CD4-positive, alpha-beta T cell (primary cell): ENCODE results near the gene NOC3L. TPM values are rescaled to one million over a fixed set of nuclear protein-coding genes. Genes with fewer than 3 reads are reported as not detected.

Experiments
- ATAC-seq: fragments of 200-7000 bp; cut with Tn5 transposase; one replicate; pipeline ENCODE4 v1.10.0; 2022; ENCODE audit warnings: mild to moderate bottlenecking; ENCODE audit not compliant: poor library complexity
- CTCF ChIA-PET: fragments of 350-600 bp; sonication (Branson Sonifier 250); formaldehyde crosslinking; loops from one replicate; lab custom pipeline; 2021; ENCODE audit warnings: antibody characterized with exemption, inconsistent platforms; lab: Charles Lee
- POLR2A ChIA-PET: fragments of 350-600 bp; sonication (Branson Sonifier 250); formaldehyde crosslinking; loops from one replicate; lab custom pipeline; 2021; ENCODE audit warnings: antibody characterized with exemption, inconsistent platforms; lab: Charles Lee
- DNase-seq, 14 experiments: peaks; one replicate each; pipeline ENCODE4 v3.0.0-alpha.2; 2013 to 2020; ENCODE audit warnings: mixed read lengths in 2 of 14
- H3K27ac ChIP-seq, 2 donors: one replicate each; pipeline versions ENCODE4 v1.5.1 to v1.7.0; 2013; ENCODE audit warnings: low read length in 2 of 2, low read depth in 1 of 2, mild to moderate bottlenecking in 1 of 2
- H3K27me3 ChIP-seq, 2 experiments: 1 replicate in 1 of 2; 2 replicates in 1 of 2; pipeline versions ENCODE4 v1.6.1 to v1.7.0; 2013; ENCODE audit warnings: low read length in 2 of 2, control low read depth in 1 of 2, mild to moderate bottlenecking in 1 of 2, moderate library complexity in 1 of 2; ENCODE audit not compliant: insufficient read depth in 2 of 2, control insufficient read depth in 1 of 2
- H3K36me3 ChIP-seq: one replicate; pipeline ENCODE4 v1.6.1; 2013; ENCODE audit warnings: low read length, control low read depth; ENCODE audit not compliant: insufficient read depth
- H3K4me1 ChIP-seq: one replicate; pipeline ENCODE4 v1.6.1; 2013; ENCODE audit warnings: low read length, control low read depth; ENCODE audit not compliant: insufficient read depth
- H3K4me3 ChIP-seq: one replicate; pipeline ENCODE4 v1.5.1; 2013; ENCODE audit warnings: mild to moderate bottlenecking, low read length, moderate library complexity
- H3K9me3 ChIP-seq, 2 experiments: 1 replicate in 1 of 2; 2 replicates in 1 of 2; pipeline versions ENCODE4 v1.6.1 to v1.7.0; 2013; ENCODE audit warnings: low read length in 2 of 2, mild to moderate bottlenecking in 2 of 2, control low read depth in 1 of 2, moderate library complexity in 1 of 2; ENCODE audit not compliant: control insufficient read depth in 1 of 2, insufficient read depth in 1 of 2
- H3K27ac Mint-ChIP-seq: one replicate; pipeline ENCODE4 v1.8.0; 2020; ENCODE audit warnings: mixed read lengths
- H3K27me3 Mint-ChIP-seq: one replicate; pipeline ENCODE4 v1.8.0; 2021; ENCODE audit warnings: mixed read lengths
- H3K36me3 Mint-ChIP-seq: one replicate; pipeline ENCODE4 v1.8.0; 2021; ENCODE audit warnings: low read depth, mixed read lengths
- H3K4me1 Mint-ChIP-seq: one replicate; pipeline ENCODE4 v1.8.0; 2021; ENCODE audit warnings: low read depth, mixed read lengths
- H3K4me3 Mint-ChIP-seq: one replicate; pipeline ENCODE4 v1.8.0; 2020; ENCODE audit warnings: mild to moderate bottlenecking, mixed read lengths
- H3K9me3 Mint-ChIP-seq: one replicate; pipeline ENCODE4 v1.8.0; 2020; ENCODE audit warnings: mixed read lengths
- intact Hi-C, 2 experiments: fragments of 100-400 bp; cut with DNase I in 1 of 2; cut with micrococcal nuclease in 1 of 2; formaldehyde crosslinking; loops; one replicate each; pipeline versions ENCODE4 v1.15.1 to v1.9.0; 2023 to 2025; cut with DNase I, micrococcal nuclease
- total RNA-seq, 174 experiments: library from RNA in 2 of 174; stranded (reverse) in 2 of 174; gene quantifications; one replicate each; pipeline ENCODE4 v1.2.3 and lab custom pipeline; 2021 to 2026
- TF ChIP-seq, protein P1 (sequence below): fragments of 200-600 bp; IDR thresholded peaks from one replicate; pipeline ENCODE4 v1.8.0; 2022; ENCODE audit warnings: antibody characterized with exemption, mild to moderate bottlenecking

NOC3L gene
- total RNA-seq, 2 experiments from 2014 or later, result 7.1 to 8.0 TPM

DNA sequence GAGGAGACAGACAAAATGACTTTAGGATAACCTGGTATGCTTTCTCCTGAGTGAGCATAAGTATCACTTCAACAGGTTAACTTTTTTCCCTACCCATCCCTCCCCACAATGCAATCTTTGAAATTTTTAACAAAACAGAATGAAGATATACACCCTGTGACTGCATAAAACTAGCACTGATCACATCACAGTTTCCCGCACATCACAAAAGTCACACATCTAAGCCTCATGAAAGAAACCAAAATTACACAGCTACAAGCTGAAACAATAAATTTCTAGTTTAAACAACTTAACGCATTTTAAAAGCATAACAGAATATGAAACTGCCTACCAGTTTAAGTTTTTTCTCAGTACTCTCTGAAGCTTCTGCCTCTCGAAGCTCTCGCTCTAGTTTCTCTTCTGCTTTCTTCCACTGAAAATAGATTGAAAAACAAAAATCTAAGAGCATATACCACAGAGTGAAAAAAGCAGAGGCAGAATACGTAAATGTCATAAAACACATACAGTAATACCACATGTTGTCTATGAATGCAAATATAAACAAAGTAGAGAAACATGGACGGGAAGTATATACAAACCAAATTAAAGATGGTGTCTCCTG lies 18.1 kb downstream of the NOC3L start:
- intact Hi-C loops, result no loop called here
- ChIA-PET CTCF (interaction anchor here (0.7 kb wide), 1 partner anchor 25 kb away, joined by 3 read pairs; no protein-coding TSS in a partner anchor), POLR2A (no interaction called here)
- Mint-ChIP-seq H3K27ac (no peak overlapping the region), H3K4me3 (no peak overlapping the region), H3K9me3 (no peaks in the 10 kb centered on the region), H3K4me1 (no peaks in the 10 kb centered on the region), H3K27me3 (no peaks in the 10 kb centered on the region), H3K36me3 (peaks cover 90% of the 10 kb centered on the region)
- ATAC-seq (no peak), DNase-seq (no peak)
- no peaks in the 10 kb centered on the region for H3K27me3 ChIP-seq
- H3K9me3 ChIP-seq, result no peaks in the 10 kb centered on the region
- no peak overlapping the region for H3K4me3 ChIP-seq
- no peaks in the 10 kb centered on the region for H3K4me1 ChIP-seq
- H3K36me3 ChIP-seq, result peaks cover 76% of the 10 kb centered on the region
- no peak overlapping the region for H3K27ac ChIP-seq
- TF ChIP-seq, protein P1, sequence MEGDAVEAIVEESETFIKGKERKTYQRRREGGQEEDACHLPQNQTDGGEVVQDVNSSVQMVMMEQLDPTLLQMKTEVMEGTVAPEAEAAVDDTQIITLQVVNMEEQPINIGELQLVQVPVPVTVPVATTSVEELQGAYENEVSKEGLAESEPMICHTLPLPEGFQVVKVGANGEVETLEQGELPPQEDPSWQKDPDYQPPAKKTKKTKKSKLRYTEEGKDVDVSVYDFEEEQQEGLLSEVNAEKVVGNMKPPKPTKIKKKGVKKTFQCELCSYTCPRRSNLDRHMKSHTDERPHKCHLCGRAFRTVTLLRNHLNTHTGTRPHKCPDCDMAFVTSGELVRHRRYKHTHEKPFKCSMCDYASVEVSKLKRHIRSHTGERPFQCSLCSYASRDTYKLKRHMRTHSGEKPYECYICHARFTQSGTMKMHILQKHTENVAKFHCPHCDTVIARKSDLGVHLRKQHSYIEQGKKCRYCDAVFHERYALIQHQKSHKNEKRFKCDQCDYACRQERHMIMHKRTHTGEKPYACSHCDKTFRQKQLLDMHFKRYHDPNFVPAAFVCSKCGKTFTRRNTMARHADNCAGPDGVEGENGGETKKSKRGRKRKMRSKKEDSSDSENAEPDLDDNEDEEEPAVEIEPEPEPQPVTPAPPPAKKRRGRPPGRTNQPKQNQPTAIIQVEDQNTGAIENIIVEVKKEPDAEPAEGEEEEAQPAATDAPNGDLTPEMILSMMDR, result no peak

DNA sequence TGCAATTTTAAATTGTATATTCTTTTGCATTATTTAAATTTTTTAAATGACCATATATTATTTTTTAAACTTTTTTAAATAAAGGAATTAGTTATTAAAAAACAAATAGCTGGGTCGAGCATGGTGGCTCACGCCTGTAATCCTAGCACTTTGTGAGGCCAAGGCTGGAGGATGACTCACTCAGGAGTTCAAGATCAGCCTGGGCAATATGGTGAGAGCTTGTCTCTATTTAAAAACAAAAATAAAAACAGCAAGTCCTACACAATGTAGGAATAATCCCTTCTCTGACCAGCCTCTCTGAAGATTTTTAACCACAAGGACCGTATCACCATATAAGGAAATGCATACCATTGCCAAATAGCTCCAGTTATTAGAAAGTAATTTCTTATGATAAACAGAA lies 19.6 kb downstream of the NOC3L start:
- H3K9me3 ChIP-seq, result no peaks in the 10 kb centered on the region
- no peak overlapping the region for H3K4me3 Mint-ChIP-seq
- H3K9me3 Mint-ChIP-seq, result no peaks in the 10 kb centered on the region
- no peak overlapping the region for H3K27ac ChIP-seq
- peaks cover 77% of the 10 kb centered on the region for H3K36me3 ChIP-seq
- DNase-seq (no peak), ATAC-seq (no peak)
- no peak overlapping the region for H3K27ac Mint-ChIP-seq
- peaks cover 93% of the 10 kb centered on the region for H3K36me3 Mint-ChIP-seq
- no peak overlapping the region for H3K4me3 ChIP-seq
- H3K4me1 Mint-ChIP-seq, result no peaks in the 10 kb centered on the region
- ChIA-PET CTCF (no interaction called here), POLR2A (no interaction called here)
- H3K4me1 ChIP-seq, result no peaks in the 10 kb centered on the region
- intact Hi-C loops, result no loop called here
- H3K27me3 Mint-ChIP-seq, result no peaks in the 10 kb centered on the region
- TF ChIP-seq, protein P1, result no peak
- H3K27me3 ChIP-seq, result no peaks in the 10 kb centered on the region

DNA sequence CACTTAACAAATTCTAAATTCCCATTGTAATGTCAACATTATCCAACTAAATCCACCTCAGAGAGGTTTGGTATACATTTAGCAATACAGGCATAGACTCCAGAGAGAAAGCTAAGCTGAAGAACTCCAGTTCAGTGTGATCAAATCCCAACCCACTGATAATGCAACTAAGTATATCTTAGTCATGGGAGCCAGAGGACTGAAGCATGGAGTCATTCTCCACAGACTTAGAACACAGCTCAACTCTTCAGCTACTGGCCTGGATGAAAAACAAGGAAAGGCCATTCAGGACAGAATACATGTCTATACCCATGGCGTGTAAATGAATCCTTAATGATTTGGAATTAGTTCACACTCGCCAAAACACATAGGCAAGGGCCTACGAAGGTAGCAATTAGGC lies 27.9 kb downstream of the NOC3L start:
- TF ChIP-seq, protein P1, result no peak
- Mint-ChIP-seq H3K4me1 (no peaks in the 10 kb centered on the region), H3K27me3 (no peaks in the 10 kb centered on the region), H3K27ac (no peak overlapping the region), H3K36me3 (peaks cover 90% of the 10 kb centered on the region), H3K4me3 (no peak overlapping the region), H3K9me3 (no peaks in the 10 kb centered on the region)
- no peak overlapping the region for H3K4me3 ChIP-seq
- no peaks in the 10 kb centered on the region for H3K27me3 ChIP-seq
- no peak overlapping the region for H3K27ac ChIP-seq
- POLR2A ChIA-PET, result no interaction called here
- DNase-seq, result no peak
- H3K9me3 ChIP-seq, result no peaks in the 10 kb centered on the region
- H3K36me3 ChIP-seq, result peaks cover 80% of the 10 kb centered on the region
- no peak for ATAC-seq
- intact Hi-C loops, result no loop called here
- H3K4me1 ChIP-seq, result no peaks in the 10 kb centered on the region
- CTCF ChIA-PET, result interaction anchor here (1.1 to 3.8 kb wide), 2 partner anchors 14 to 16 kb away, joined by 3 to 15 read pairs; no protein-coding TSS in a partner anchor
